NCI-H82 (cell line): ENCODE measurements around the gene RALGPS1.

ENCODE experiments used
- DNase-seq: peaks from one replicate; lab custom pipeline; 2025; lab: John Stamatoyannopoulos, UW

RALGPS1 gene

DNA sequence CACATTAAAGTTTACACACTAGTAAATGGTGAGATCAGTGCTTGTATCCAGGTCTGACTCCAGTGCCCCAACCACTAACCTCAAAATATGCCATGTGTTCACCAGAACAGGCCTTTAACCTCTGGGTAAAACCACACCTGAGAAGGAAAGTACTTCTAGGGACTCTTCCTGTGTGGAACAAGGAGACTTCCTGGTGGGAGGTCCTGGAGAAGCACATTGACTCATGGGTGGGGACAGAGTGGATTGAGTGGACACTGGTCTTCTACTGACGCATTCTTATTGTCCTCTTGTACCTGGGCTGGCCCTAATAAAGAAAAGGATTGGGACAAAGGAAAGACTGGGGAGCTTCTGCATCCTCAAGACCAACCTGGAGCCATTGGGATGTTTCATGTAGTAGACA, 164.4 kb downstream of the RALGPS1 start:
- no peak for DNase-seq

DNA sequence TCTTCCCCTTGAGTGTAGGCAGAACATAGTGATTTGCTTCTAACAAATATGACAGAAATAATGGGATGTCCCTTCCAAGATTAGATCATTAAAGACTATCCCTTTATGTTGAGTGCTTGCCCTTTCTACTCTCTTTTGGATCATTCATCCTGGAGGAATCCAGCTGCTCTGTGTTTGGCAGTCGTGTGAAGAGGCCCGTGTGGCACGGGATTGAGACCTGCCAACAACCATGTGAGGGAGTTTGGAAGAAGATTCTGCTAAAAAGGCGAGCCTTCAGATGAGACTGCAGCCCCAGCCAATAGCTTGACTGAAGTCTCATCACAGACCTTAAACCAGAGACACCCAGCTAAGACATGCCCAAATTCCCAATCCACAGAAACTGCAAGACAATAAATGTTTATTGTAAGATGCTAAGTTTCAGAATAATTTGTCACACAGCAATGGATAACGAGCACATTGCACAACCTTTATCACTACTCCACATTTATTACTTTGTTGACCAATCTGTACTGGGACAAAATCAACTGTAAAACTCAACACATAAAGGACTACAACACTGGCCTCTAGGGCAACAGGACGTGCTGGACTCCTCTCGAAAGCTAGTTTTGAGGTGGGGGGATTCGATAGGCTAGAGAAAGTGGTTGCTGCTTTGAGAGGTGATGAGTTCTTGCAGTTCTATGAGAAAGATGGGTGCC, 165.0 kb downstream of the RALGPS1 start:
- DNase-seq: no peak

DNA sequence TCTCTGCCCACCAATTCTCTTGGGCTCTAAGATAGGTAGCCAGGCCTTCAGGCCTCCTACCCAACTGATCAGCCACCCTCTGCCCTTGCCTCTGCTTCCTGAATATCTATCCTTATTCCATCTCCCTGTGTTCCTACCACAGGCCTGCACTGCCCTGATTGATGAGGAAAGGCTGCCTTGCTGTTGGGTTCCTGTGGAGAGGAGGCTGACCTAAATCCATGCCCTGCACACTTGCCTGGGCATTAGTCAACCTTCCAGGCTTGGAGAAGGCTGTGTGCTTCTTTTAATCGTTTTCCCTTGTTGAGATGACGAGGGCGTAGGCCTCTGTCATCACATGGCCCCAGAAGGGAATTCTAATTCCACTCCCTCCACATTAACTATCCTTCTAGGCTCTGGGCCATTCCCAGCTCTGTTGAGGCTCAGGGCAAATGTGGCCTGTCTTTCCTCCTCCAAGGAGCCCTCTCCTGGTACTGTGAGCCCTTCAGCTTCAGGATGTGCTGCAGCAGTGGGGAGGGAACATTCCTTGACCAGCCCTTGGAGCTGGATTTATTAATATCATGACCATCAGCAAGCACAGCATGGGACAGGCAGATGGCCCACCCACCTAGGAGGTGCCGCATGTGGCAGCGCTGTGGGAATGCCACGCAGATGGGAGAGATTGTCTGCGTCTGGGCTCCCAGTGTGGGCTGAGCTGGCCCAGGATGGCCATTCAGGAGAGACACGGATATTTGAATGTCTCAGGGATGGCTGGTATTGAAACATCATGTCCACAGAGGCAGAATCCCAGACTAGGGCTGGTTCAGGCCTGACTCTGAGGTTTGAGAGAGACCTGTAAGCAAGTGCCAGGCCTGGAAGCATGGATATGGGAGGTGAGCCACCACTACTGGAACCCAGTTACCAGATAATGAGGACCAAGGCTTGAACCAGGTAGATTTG, 166.9 kb downstream of the RALGPS1 start:
- no peak for DNase-seq

DNA sequence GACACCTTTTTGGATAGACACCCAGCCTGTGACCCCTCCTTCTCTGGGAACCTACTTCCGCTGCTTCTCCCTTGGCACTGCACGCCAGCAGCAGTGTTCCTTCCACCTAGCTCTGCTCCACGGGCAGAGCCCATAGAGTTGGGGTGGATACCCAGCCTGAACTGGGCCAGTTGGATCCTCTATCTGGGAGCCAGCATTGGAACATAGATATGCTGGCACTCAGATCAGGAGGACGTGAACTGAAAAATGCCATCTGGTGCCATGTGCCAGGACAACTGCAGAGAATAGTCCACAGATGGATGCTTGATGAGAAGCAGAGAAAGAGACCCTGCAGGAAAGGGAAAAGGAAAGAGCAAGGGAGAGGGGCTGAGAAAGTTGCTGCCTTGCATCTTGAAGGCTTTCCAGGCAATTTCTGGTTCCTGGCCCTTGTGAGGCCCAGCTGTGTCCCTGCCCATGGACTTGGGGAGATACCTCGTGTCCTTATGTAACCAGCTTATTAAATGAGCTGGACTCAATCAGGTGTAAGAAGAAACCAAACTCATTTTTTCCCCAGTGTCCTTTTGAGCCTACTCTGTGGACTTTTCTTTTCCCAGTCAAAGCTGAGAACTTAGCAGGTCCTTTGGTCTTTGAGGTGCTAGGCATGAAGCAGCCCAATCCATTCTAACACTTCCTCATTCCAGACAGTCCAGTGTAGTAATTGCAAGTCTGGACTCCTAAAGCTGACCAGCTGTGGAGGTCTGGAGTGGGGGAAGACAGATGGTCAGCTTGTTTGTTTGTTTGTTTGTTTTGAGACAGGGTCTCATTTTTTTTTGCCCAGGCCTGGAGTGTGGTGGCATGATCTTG, 168.8 kb downstream of the RALGPS1 start:
- no peak for DNase-seq

DNA sequence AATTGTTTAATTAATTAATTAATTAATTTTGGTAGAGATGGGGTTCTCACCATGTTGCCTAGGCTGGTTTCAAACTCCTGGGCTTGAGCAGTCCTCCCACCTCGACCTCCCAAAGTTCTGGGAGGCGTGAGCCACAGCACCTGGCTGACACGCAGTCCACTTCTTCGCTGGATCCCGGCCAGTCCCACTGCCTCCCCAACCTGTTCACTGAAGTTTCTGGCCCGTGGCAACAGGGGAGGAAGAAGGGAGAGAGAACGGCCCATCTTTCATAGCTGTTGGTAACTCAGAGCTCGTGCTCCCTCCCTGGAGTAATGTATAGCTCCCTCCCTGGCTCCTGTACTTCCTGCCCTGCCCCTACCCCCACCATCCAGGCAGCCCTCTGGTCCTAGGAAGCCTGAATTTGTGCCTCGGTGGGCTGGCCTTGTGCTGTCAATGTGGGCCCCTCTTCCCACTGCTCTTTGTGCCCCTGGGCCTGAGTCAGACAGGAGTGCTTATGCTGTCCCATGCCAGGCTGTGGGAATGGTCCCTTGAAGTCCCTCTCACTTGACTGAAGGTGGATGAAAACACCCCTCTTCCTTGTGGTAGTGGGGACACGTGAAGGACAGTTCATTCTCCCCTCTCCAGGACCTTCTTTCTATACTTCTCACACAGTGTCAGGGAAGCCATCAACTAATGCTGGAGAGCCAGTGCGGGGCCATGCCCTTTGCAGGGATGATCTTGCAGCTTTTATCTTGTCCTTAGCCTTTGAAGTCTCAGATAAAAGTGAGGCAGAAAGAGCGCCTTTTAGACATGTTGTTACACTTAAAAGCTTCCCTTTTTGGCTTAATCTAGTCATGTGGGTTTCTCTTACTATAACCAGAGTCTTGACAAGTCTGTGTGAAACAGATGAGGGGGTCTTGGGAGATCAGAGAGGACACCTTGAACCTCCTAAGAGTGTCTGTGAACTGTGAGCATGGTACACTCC, 169.8 kb downstream of the RALGPS1 start:
- DNase-seq: no peak

DNA sequence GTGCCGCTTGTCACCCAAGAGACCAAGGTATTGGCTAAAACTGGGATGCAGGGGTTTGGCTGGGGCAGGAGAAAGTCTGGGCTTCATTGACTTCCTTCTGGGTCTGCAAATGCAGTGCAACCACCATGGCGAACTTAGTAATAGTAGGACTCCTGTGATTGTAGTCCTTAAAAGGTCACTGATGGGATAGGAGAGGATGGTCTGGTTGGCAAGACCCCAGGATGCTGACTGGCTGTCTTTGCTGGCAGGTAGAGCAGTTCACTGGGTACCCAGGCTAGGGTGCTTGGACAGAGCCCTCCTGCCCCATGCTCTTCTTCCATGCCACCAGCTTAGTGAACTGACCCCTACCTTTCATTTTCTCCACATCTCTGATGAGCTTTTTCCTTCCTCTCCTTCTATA, 170.6 kb downstream of the RALGPS1 start:
- no peak for DNase-seq

DNA sequence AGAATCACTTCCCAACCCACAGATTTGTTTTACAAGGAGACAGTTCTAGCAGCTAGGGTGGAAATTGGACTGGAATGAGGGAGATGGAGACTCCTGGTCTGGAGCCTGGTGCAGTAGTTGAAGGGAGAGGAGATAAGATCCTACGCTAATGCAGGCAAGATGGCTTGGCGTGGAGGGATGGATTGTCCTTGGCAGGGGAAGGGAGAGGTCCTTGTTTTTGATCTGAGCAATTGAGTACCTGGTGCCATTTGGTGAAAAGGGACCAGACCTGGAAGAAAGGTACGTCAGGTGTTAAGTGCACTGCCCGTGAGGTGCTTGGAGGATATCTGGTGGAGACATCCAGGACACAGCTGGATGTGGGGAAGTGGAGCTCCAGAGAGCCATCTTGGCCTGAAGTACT, 172.2 kb downstream of the RALGPS1 start:
- DNase-seq: no peak

DNA sequence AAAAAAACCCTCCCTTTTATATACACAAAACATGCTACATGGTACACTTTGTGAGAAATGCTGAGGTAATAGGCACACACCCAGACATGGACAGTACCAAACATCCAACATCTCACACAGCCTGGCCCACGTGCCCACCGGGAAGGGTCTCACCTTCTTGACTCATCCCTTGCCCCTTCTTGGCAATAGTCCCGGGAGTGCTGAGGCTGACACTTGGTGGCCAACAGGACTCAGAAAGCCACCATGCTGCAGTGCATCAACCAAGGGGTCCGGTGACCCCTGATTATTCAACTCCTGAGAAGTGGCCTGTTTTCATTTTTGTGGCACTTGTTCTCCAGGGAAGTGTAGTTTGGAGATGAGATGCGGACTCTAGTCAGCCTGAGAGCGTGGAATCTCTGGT, 172.8 kb downstream of the RALGPS1 start:
- DNase-seq: no peak

DNA sequence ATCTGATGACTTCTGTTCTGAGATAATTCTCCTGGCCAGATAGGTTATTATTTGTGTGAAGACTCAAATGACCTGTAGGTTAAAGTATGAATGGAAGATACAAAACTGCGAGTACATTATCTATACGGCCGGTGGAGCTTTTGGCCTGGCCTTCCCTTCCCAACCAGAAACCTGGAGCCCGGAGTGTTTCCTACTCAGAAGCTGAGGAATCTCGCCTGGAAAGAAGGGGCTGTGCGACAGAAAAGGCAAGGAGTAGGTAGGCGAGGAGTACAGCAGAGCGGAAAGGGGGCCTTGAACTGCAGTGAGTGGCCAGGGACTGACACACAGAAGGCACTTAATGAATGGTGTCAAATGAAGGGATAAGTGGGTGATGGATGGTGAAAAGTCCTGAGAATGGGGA, 173.3 kb downstream of the RALGPS1 start:
- DNase-seq: no peak

DNA sequence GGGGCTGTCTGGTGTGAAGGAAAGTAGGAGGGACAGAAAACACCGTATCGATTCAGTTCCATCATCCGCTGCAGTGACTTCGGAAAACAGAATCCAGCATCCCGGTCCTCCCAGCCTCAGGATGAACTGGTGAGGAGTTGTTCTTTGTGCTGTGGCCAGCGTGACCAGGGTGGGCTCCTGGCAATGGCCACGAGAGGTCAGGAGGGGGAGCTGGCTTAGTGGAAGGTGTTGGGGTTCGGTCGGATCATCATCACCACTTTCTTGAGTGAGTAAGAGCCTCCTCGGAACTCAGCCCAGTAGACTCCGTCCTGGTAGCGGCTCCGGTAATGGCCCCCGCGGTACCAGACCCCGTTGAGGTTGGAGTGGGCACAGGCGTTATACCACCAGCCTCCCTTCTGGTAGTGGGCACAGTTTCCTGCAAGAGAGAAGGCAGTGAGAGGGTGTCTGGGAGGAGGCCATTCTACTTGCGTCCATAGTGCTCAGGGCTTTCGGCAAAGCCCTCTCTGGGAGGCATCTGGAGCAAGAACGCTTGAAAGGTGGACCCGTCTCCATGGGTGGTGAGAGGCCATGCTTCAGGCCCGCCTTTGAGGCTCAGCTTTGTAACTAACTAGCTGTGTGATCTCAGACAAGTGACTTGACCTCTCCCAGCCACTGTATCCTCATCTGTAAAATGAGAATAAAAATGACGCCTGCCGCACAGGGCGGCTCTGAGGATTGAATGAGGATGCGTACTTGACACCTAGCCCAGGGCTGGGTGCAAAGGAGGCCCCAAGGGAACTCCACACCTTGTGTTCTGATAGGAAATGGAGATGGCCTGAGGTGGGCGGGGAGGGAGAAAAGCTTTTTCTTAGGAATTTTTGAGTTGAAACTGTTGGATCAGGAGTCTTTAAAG, 174.4 kb downstream of the RALGPS1 start:
- no peak for DNase-seq

DNA sequence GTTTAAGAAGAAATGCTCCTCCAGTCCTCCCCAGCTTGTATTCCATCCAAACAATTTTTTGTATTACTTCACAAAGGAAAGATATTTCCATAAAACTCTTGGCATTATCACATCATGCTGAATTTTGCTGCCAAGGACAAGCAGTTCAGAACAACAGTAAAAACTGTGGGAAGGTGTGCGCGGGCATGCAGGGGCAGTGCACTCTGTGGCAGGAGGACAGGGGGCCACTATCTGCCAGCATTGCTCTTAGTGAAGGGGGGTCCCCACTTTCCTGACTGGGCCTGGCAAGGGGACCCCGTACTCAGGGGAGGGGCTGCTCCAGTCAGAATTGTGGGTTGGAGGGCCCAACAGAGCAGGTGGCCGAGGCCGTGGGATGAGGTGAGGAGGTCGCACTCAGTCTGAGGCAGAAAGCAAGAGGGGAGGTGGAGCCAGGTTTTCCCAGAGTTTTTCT, 175.1 kb downstream of the RALGPS1 start:
- no peak for DNase-seq

DNA sequence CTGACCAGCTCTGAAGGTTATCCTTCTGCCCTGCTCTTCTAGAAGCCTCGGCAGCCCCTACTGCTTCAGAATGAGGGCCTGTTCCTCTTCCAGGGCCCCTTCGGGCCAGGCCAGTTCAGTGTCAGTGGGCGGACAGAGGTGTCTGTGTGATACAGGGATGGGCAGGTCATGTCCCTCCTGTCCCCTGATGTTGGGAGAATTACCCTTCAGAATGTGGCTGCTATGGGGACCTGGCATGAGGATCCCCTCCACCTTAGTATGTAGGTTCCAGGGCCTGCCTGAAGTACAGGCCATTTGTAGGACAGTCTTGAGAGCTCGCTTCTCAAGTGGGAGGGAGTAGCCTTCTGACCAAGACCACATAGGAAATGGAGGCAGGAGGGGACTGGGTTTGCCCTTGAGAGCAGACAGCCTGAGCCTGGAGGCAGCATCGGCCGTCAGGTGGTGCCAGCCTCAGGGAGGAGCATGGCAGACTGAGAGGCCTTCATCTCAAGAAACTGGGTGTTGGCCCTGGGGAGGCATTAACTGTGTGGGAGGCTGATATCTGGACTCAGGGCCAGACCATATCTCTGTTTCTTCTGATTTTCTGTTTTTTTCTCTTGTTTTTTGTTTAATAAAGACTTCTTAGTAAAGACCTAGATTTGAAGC, 175.9 kb downstream of the RALGPS1 start:
- no peak for DNase-seq

DNA sequence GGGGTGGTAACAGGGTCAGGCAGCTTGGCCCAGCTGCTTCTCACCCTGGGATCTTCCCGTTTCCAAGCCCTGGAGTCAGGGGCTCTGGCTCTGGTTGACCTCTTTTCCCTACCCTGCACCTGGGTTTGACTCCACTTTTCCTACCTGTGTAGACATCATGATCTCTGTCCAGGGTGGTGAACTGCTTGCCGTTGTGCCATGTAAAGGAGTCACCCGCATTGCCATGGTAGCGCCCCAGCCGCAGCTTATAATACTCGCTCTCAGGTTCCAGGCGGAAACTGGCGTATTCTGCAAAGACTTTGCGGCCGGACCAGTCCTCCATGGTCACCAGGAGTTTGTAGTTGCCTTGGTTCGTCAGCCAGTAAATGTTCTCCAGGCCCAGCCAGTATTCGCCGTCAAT, 176.9 kb downstream of the RALGPS1 start:
- DNase-seq: no peak

DNA sequence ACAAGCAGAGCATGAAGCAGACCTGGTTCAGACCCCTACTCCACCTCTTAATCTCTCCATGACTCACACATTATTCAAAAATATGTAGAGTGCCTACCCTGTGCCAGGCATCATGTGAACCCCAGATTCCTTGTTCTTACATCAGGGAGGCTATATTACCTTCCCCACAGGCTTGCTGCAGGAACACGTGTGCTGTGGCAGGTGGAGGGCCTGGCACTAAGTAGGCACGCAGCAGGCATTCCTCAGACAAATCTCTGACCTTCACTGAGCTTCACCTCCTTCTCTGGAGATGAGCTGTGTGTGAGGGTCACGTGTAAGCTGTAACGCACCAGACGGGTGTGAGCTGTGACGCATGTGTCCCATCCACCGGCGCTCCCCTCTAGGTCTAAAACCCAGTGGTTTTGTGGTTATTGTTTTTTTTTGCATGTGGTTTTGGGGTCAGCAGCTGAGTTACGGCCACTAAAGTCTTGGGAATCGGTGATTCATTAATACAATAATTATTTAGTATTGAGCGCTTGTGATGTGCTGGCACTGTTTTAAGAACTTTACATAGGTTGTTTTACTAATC, 177.5 kb downstream of the RALGPS1 start:
- DNase-seq: no peak

DNA sequence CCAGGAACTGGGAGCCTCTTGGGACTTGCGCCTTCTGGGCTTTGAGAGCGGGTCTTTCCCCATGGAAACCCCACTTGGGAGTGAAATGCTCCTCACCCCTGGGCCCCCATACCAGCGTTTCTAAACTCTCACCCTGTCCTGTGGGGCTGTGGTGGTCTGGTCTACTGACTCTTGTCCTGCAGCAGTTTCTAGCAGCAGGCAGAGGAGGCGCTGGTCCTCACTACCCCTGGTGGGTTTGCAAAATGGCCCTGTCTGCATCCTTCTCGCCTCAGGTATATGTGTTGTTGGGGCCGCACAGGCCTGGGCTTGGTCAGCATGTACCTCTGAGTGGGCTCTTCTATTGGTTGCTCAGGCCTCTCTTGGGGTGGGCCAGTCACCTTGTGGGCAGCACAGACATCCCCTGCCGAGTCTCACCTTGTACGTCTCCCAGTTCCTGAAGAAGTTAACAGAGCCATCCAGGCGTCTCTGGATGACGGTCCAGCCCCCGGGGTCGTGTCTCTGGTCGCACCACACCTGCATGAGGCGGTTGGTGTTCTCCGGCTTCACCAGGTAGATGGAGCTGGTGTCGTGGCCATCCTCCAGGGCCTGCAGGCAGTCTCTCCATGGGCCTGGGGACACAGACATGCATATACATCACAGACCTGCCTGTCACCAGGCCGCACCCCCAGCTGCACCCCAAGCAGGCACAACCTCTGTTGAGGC, 178.9 kb downstream of the RALGPS1 start:
- no peak for DNase-seq

DNA sequence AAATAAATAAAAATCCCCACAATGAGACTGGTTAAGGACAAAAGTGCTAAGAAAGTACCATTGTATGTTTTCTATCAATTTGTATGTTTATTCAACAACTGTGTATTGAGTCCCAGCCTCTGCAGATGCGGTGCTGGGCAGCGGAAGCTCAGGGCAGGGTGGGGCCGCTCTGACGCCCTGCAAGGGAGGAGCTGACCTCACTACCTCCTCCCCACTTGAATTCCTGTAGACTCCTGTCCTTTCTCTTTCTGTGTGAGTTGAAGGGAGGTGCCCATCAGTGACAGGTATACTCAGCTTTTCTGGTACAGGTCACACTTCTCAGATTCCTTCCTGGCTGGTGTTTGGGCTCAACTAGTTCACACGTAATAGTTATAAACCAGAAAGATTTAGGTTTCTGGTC, 180.8 kb downstream of the RALGPS1 start:
- no peak for DNase-seq

DNA sequence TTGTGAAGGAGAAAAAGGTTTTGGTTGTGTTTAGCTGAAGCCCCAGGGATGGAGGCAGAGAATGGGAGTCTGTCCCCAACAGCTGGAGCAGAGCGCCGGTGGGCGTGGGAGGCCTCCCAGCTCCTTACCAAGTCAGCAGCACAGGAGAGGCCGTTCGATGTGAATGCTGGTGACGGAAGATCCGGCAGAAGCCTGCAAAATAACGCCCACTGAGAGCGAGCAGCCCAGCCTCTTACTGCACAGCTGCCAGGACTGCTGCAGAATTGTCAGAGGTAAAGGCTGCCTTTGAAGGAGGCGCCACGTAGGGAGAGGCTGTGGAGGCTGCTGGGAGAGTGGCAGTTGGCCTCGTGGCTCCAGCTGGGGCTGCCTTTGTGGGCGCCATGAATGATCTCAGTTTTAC, 181.6 kb downstream of the RALGPS1 start:
- no peak for DNase-seq

DNA sequence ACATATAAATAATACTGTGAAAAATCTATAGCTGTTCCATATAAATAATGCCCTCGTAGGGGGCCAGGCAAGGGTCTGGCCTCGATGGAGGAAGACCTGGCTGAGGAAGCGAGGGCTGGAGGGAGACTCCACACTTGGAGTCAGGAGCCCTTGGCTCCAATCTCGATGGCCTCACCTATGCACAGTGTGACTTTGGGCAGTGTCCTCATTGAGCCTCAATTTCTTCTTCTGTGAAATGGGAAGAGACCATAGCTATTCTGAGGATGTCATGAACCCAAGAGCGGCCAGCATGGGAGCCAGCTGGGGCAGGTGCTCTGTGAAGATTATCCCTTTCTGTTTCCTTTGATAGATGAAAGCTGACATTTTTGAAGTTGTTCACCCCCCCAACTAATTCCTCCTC, 183.1 kb downstream of the RALGPS1 start:
- DNase-seq: no peak
